LNCaP clone FGC (cell line): Measurements from ENCODE around the gene PITPNM3.

Experiments
- DNase-seq: peaks from one replicate; pipeline ENCODE4 v3.0.0-alpha.2; 2011; ENCODE audit warnings: low read depth
- H3K4me3 ChIP-seq: 2 replicates; pipeline ENCODE4 v1.5.1; 2011; ENCODE audit warnings: mild to moderate bottlenecking, low read depth, low read length, control low read depth
- TF ChIP-seq, protein P1 (sequence below): IDR thresholded peaks from 2 replicates; pipeline ENCODE4 v1.5.1; 2012; ENCODE audit warnings: mild to moderate bottlenecking; ENCODE audit not compliant: control insufficient read depth, insufficient read depth; ENCODE audit errors: extremely low read depth

Gene PITPNM3

DNA sequence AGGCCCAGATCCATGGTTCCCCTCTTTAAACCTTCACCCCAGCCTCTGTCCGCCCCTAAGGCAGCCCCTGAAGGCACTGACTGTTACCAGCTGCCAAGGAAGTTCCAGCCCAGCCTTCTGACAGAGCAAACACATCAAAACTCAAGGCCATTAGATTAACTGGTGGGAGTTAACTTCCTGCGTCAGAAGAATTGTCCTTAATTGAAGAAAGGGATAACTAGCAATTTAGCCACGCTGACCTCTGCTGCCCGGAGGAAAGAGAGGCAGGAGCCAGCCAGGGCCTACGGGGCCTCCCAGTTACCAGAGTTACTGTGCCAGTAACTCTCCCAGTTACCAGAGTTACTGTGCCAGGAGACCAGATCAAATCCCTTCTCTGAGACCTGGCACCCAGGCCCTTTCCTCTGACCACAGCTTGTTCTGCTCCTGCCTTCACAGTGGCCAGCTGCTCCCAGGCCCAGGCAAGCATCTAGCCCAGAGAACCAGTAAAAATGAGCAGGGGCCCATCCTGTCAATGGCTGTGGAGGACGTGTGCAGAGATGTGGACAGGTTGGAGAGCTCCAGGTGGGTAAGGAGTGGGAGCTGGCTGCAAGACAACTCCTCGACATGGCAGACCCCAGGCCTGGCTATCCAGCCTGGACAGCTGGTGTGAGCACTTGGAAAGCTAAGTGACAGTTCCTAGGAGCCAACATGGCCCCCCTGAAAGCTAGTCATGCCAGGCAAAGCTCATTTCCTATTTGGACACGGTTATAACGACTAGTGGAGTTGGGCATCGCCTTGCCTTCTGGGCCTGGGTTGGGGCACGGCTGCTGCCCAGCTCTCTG is 2.8 kb upstream of the PITPNM3 start:
- no peak overlapping the region for H3K4me3 ChIP-seq
- TF ChIP-seq, protein P1, sequence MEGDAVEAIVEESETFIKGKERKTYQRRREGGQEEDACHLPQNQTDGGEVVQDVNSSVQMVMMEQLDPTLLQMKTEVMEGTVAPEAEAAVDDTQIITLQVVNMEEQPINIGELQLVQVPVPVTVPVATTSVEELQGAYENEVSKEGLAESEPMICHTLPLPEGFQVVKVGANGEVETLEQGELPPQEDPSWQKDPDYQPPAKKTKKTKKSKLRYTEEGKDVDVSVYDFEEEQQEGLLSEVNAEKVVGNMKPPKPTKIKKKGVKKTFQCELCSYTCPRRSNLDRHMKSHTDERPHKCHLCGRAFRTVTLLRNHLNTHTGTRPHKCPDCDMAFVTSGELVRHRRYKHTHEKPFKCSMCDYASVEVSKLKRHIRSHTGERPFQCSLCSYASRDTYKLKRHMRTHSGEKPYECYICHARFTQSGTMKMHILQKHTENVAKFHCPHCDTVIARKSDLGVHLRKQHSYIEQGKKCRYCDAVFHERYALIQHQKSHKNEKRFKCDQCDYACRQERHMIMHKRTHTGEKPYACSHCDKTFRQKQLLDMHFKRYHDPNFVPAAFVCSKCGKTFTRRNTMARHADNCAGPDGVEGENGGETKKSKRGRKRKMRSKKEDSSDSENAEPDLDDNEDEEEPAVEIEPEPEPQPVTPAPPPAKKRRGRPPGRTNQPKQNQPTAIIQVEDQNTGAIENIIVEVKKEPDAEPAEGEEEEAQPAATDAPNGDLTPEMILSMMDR: 0 out of 2 replicates have a peak, but pooled peaks have one; percentile 8
- DNase-seq: no peak

DNA sequence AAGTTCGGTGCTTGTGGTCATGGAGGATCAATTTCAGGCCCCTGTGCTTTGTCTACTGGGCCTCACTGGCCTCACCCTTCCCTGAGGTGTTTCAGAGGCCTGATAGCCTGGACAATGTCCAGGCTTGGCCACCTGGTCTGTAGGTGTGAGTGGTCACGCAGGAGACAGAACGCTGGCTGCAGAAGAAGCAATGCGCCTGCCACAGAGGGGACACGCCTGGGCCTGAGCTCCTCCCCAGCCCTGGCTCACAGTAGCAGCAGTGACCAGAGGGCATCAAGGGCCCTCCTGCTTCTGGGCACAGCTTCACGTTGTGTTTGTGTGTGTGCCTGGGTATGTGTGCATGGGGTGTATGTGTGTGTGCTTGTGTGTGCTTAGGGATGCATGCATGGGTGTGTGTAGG is 1.9 kb upstream of the PITPNM3 start:
- DNase-seq: no peak
- TF ChIP-seq, protein P1: no peak
- no peak overlapping the region for H3K4me3 ChIP-seq

DNA sequence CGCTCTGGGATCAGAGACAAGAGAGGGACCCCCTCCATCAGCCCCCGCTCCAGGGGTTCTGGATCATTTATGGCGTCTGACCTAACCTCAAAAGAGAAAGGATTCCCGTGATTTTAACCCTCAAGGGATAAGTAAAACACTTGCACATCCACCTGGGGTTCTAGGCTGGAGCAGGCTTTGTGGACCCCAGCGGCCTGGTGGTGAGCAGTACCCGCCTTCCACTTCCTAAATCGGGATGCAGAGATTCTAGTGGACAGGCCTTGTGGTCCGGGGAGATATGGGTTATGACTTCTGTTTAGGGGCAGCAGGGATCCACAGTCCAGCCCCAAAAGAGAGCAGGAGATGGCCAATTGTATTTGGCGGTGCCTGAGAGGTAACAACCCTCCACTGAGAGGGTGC is 684 bp upstream of the PITPNM3 start:
- TF ChIP-seq, protein P1: no peak
- peak overlapping the region; percentile 40 for H3K4me3 ChIP-seq
- DNase-seq: no peak

DNA sequence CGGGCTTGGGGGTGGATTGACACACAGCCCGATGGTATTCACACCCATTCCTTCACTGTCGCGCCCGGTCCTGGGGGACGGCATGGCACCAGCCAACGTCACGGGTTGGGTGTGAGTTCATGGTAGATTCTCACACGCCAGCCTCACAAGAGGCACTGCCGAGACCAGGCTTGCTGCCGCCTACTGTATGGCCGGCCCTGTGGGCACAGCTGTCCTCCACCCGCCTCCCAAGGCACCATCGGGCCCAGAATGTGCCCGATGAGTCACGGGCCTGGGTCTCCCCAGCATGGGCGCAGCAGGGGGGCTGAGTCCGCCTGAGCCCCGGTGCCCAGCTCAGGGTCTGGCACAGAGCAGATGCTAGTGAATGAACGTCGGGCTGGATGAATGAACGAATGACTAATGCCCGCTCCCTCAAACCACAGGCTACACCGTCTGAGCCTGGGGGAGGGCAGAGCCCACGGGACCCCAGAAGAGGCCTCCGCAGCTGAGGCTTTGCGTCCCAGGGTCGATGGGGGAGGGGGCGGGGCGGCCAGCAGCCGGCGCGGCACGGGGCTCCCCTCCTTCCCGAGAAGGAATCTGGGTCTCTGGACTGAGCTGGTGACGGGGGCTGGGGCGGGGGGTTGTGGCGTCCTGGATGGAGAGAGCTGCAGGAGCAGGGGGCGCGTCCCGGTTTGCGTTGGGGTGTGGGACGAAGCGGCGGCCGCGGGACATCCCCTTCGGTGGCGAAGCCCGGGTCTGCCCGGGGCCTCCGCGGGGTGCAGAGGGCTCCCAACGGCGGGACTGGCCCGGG is 829 bp downstream of the PITPNM3 start:
- no peak for DNase-seq
- H3K4me3 ChIP-seq: peak overlapping the region; percentile 57
- TF ChIP-seq, protein P1: no peak

DNA sequence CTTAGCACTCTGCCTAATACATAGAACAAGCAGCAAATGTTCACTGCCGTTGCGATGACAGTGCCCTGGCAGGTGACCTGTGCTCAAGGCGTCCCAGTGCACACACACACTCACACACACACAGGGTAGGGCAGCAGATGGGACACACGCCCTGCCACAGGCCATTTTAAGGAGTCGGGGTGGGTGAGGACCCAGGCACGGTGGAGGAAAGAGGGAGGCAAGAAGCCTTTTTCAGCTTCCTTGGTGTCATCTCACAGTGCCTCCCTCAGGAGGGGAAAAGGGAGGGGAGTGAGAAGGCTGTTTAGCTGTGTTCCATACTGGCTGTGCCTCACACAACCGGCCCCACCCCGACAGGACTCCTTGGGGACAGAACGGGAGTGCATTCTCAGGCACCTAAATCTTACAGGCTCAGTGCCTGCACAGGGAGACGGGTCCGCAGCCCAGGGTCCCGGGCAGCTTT is 1.5 kb downstream of the PITPNM3 start:
- no peak overlapping the region for H3K4me3 ChIP-seq
- TF ChIP-seq, protein P1: no peak
- no peak for DNase-seq

DNA sequence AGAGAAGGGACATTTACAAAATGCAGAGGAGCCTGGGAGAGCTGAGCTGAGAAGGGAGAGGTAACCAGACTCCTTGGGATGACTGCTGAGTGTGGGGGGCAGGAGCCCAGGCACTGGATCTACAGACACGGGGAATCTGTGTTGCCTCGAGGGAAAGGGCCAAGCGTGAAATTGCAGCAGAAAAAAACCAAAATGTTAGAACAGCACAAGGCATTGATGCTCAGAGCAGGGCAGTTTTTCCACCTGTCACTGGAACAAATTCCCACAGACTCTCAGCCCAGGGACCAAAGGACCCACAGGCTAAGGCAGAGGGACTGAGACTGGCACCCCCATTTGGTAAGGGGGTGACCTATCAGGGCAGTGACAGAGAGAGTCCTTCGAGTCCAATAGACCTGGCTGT is 2.0 kb downstream of the PITPNM3 start:
- TF ChIP-seq, protein P1: no peak
- no peak for DNase-seq
- H3K4me3 ChIP-seq: no peak overlapping the region
